D721Med (cell line): ENCODE data around the gene SUGCT.

Experiments
- DNase-seq: peaks from one replicate; pipeline ENCODE4 v3.0.0; 2011; ENCODE audit warnings: low spot score; ENCODE audit not compliant: insufficient read length
- FAIRE-seq: peaks from 2 replicates; lab custom pipeline; 2011; peaks lifted over from hg19 to GRCh38; lab: Jason Lieb, UNC
- CTCF ChIP-seq: IDR thresholded peaks from 2 replicates; pipeline ENCODE4 v1.5.1; 2012; ENCODE audit warnings: mild to moderate bottlenecking, control low read depth; ENCODE audit not compliant: insufficient read depth; ENCODE audit errors: missing control alignments

The SUGCT gene

GRCh38 chr7:40873248-40873647 lies 738.4 kb downstream of the SUGCT start:
- no peak for TF ChIP-seq CTCF
- FAIRE-seq (no peak), DNase-seq (no peak)

- FAIRE-seq: no peak
- TF ChIP-seq CTCF: no peak
- no peak for DNase-seq
These were observed 740.0 kb downstream of the SUGCT start for GRCh38 chr7:40874756-40875155.

GRCh38 chr7:40876601-40877000 lies 741.8 kb downstream of the SUGCT start:
- no peak for FAIRE-seq
- TF ChIP-seq CTCF: no peak
- no peak for DNase-seq

GRCh38 chr7:40879941-40880543 lies 745.2 kb downstream of the SUGCT start:
- no peak for TF ChIP-seq CTCF
- DNase-seq (no peak), FAIRE-seq (no peak)

- FAIRE-seq (no peak), DNase-seq (no peak)
- no peak for TF ChIP-seq CTCF
These were observed 745.8 kb downstream of the SUGCT start for GRCh38 chr7:40880581-40880980.

GRCh38 chr7:40881405-40881926 lies 746.7 kb downstream of the SUGCT start:
- no peak for TF ChIP-seq CTCF
- no peak for FAIRE-seq
- no peak for DNase-seq

GRCh38 chr7:40882071-40882658 lies 747.4 kb downstream of the SUGCT start:
- TF ChIP-seq CTCF: no peak
- DNase-seq (no peak), FAIRE-seq (no peak)
